ENCODE data around the gene LRP11.
"Not testable (repeated sequence)": the region's sequence is repeated elsewhere in the genome, so short reads cannot be mapped to it uniquely, and the experiment has no call there.

The LRP11 gene

DNA sequence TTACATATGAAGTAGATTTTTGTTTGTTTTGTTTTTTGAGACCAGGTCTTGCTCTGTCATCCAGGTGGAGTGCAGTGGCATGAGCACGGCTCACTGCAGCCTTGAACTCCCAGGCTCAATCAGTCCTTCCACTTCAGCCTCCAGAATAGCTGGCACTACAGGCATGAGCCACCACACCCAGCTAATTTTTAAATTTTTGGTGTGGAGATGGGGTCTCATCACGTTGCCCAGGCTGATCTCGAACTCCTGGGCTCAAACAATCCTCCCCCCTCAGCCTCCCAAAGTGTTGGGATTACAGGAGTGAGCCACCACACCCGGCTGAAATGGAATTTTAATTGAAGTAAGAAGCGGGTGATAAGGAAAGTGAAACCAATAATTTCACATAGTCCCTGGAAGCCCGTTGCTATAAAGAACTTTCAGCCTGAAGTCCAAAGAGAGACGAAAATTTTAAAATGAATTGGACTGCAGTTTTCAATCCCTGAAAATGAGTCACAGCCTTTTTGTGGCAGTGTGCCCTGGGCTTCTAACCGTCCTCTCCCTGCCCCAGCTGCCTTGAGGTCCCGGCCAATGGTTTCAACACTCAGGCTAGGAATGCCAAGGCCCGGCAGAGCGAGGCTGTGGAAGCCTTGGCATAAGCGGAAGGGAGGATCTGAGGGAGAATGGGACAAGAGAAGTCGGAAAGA, 33.0 kb upstream of the LRP11 start:
- Histone ChIP-seq H3K4me1 (ENCODE audit: control insufficient read depth, insufficient read depth, low read length) (no peaks in the 10 kb centered on the region), H3K36me3 (ENCODE audit: control insufficient read depth, insufficient read depth, low read length) (no peaks in the 10 kb centered on the region), H3K9me3 (ENCODE audit: control insufficient read depth, insufficient read depth, low read length) (no peaks in the 10 kb centered on the region), H3K27ac (ENCODE audit: low read depth, low read length) (no peak overlapping the region), H3K27me3 (ENCODE audit: control insufficient read depth, insufficient read depth, low read length) (no peaks in the 10 kb centered on the region), H3K9ac (ENCODE audit: low read depth, low read length) (no peak overlapping the region), H3K4me3 (ENCODE audit: low read depth, low read length) (no peak overlapping the region)

DNA sequence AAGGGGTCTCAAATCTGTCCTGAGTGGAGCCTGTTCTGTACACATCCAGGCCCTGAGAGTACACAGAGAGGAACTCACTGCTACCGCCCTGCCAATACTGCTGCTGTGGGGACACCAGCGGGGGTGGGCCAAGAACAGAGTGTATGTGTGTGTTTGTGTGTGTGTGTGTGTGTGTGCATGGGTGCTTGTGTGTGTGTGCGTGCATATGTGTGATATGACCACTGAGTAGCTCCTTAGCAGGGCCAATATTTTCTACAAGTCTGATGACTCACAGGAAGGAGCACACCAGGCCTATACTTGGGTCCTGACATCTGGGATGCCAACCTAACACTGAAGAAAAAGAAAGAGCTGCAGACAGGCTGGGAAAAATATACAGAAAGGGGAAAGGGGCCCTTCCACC, 32.3 kb upstream of the LRP11 start:
- no peaks in the 10 kb centered on the region for H3K9me3 ChIP-seq (ENCODE audit: control insufficient read depth, insufficient read depth, low read length)
- H3K9ac ChIP-seq (ENCODE audit: low read depth, low read length), result no peak overlapping the region
- no peaks in the 10 kb centered on the region for H3K27me3 ChIP-seq (ENCODE audit: control insufficient read depth, insufficient read depth, low read length)
- H3K36me3 ChIP-seq (ENCODE audit: control insufficient read depth, insufficient read depth, low read length), result no peaks in the 10 kb centered on the region
- H3K4me1 ChIP-seq (ENCODE audit: control insufficient read depth, insufficient read depth, low read length), result no peaks in the 10 kb centered on the region
- no peak overlapping the region for H3K4me3 ChIP-seq (ENCODE audit: low read depth, low read length)
- no peak overlapping the region for H3K27ac ChIP-seq (ENCODE audit: low read depth, low read length)

GRCh38 chr6:149895833-149896271, 31.7 kb upstream of the LRP11 start:
- Histone ChIP-seq H3K4me1 (ENCODE audit: control insufficient read depth, insufficient read depth, low read length) (no peaks in the 10 kb centered on the region), H3K27ac (ENCODE audit: low read depth, low read length) (no peak overlapping the region), H3K9me3 (ENCODE audit: control insufficient read depth, insufficient read depth, low read length) (no peaks in the 10 kb centered on the region), H3K9ac (ENCODE audit: low read depth, low read length) (no peak overlapping the region), H3K36me3 (ENCODE audit: control insufficient read depth, insufficient read depth, low read length) (no peaks in the 10 kb centered on the region), H3K27me3 (ENCODE audit: control insufficient read depth, insufficient read depth, low read length) (no peaks in the 10 kb centered on the region), H3K4me3 (ENCODE audit: low read depth, low read length) (no peak overlapping the region)

DNA sequence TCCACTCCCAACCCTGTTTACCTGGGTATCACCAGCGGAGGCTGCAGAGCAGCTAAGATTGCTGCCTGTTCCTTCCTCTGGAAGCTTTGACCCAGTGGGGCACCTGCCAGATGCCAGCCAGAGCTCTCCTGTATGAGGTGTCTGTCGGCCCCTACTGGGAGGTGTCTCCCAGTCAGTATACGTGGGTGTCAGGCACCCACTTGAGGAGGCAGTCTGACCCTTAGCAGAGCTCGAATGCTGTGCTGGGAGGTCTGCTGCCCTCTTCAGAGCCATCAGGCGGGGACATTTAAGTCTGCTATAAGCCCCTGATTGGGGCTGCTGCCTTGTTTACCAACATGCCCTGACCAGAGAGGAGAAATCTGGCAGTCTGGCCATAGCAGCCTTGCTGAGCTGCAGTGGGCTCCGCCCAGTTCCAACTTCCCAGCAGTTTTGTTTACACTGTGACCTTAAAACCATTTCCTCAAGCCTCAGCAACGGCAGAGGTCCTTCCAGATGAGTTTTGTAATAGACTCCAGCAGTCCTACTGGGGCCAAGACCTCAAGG, 31.0 kb upstream of the LRP11 start:
- H3K27ac ChIP-seq (ENCODE audit: low read depth, low read length), result no peak overlapping the region
- no peaks in the 10 kb centered on the region for H3K9me3 ChIP-seq (ENCODE audit: control insufficient read depth, insufficient read depth, low read length)
- H3K9ac ChIP-seq (ENCODE audit: low read depth, low read length), result no peak overlapping the region
- H3K4me1 ChIP-seq (ENCODE audit: control insufficient read depth, insufficient read depth, low read length), result no peaks in the 10 kb centered on the region
- no peak overlapping the region for H3K4me3 ChIP-seq (ENCODE audit: low read depth, low read length)
- H3K36me3 ChIP-seq (ENCODE audit: control insufficient read depth, insufficient read depth, low read length), result no peaks in the 10 kb centered on the region
- no peaks in the 10 kb centered on the region for H3K27me3 ChIP-seq (ENCODE audit: control insufficient read depth, insufficient read depth, low read length)

GRCh38 chr6:149891864-149892263, 27.7 kb upstream of the LRP11 start:
- H3K9me3 ChIP-seq (ENCODE audit: control insufficient read depth, insufficient read depth, low read length); H3K36me3 ChIP-seq (ENCODE audit: control insufficient read depth, insufficient read depth, low read length); H3K4me3 ChIP-seq (ENCODE audit: low read depth, low read length); H3K9ac ChIP-seq (ENCODE audit: low read depth, low read length); H3K27ac ChIP-seq (ENCODE audit: low read depth, low read length); H3K4me1 ChIP-seq (ENCODE audit: control insufficient read depth, insufficient read depth, low read length); H3K27me3 ChIP-seq (ENCODE audit: control insufficient read depth, insufficient read depth, low read length): not testable (repeated sequence)

DNA sequence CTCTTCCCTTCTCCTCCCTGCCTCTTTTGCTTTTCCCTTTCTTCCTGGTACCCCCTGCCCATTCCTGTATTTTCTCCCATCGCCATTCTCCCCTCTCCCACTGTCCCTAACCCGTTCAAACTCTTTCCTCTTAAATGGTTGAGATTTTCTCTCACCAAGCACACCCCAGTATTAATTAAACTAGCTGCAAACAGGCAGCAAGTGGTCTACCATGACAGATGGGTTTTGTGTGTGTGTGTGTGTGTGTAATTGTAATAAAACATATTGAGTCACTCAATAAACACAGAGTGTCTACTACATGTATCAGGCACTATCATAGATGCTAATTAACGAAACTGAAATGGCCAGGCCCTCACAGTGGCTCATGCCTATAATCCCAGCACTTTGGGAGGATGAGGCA, 27.1 kb upstream of the LRP11 start:
- no peaks in the 10 kb centered on the region for H3K9me3 ChIP-seq (ENCODE audit: control insufficient read depth, insufficient read depth, low read length)
- H3K4me3 ChIP-seq (ENCODE audit: low read depth, low read length), result no peak overlapping the region
- no peak overlapping the region for H3K9ac ChIP-seq (ENCODE audit: low read depth, low read length)
- H3K27me3 ChIP-seq (ENCODE audit: control insufficient read depth, insufficient read depth, low read length), result no peaks in the 10 kb centered on the region
- no peaks in the 10 kb centered on the region for H3K36me3 ChIP-seq (ENCODE audit: control insufficient read depth, insufficient read depth, low read length)
- no peaks in the 10 kb centered on the region for H3K4me1 ChIP-seq (ENCODE audit: control insufficient read depth, insufficient read depth, low read length)
- H3K27ac ChIP-seq (ENCODE audit: low read depth, low read length), result no peak overlapping the region

- Histone ChIP-seq H3K27me3 (ENCODE audit: control insufficient read depth, insufficient read depth, low read length) (no peaks in the 10 kb centered on the region), H3K9me3 (ENCODE audit: control insufficient read depth, insufficient read depth, low read length) (no peaks in the 10 kb centered on the region), H3K36me3 (ENCODE audit: control insufficient read depth, insufficient read depth, low read length) (no peaks in the 10 kb centered on the region), H3K4me1 (ENCODE audit: control insufficient read depth, insufficient read depth, low read length) (no peaks in the 10 kb centered on the region), H3K27ac (ENCODE audit: low read depth, low read length) (no peak overlapping the region), H3K9ac (ENCODE audit: low read depth, low read length) (no peak overlapping the region), H3K4me3 (ENCODE audit: low read depth, low read length) (no peak overlapping the region)
These were observed 26.5 kb upstream of the LRP11 start for GRCh38 chr6:149890629-149891045.

DNA sequence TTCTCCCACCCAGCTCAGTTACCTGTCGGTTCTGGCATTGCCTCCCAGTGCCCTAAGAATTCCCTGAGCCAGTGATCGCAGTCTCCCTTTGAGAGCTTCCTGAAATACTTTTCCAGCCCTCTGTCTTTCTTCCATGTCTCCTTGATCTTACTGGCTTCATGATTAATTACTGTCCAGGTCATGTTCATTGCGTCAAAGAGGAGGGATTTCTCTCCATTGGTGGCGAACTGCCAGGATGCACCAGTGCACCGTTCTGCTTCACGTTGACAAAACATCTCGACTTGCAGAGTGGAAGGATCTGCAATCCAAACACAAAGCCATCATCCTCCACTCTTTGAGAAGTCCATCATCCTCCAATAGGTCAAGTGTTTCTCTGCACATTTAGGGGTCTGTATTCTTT, 25.2 kb upstream of the LRP11 start:
- no peak overlapping the region for H3K9ac ChIP-seq (ENCODE audit: low read depth, low read length)
- no peaks in the 10 kb centered on the region for H3K4me1 ChIP-seq (ENCODE audit: control insufficient read depth, insufficient read depth, low read length)
- no peaks in the 10 kb centered on the region for H3K9me3 ChIP-seq (ENCODE audit: control insufficient read depth, insufficient read depth, low read length)
- no peaks in the 10 kb centered on the region for H3K27me3 ChIP-seq (ENCODE audit: control insufficient read depth, insufficient read depth, low read length)
- no peak overlapping the region for H3K4me3 ChIP-seq (ENCODE audit: low read depth, low read length)
- no peak overlapping the region for H3K27ac ChIP-seq (ENCODE audit: low read depth, low read length)
- H3K36me3 ChIP-seq (ENCODE audit: control insufficient read depth, insufficient read depth, low read length), result no peaks in the 10 kb centered on the region

DNA sequence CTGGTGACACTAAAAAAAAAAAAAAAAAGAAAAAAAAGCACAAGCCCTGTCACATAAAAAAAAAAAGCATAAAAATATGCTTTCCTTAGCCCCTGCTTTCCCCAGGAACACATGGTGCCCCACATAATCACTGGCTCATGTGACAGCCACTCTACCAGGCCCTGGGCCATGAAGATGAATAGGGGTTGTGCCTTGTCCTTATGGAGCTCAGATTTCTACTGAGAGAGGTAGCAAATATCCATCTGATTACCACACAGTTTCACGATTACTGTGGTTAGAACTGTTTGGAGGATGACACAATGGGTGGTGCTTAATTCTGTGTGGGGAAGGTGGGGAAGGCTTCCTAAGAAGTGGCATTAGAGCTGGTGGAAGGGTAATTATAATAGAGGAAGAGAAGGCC, 24.5 kb upstream of the LRP11 start:
- peaks cover 4% of the 10 kb centered on the region; the same call in 1 of the 2 replicates for H3K4me1 ChIP-seq (ENCODE audit: control insufficient read depth, insufficient read depth, low read length)
- no peak overlapping the region for H3K27ac ChIP-seq (ENCODE audit: low read depth, low read length)

DNA sequence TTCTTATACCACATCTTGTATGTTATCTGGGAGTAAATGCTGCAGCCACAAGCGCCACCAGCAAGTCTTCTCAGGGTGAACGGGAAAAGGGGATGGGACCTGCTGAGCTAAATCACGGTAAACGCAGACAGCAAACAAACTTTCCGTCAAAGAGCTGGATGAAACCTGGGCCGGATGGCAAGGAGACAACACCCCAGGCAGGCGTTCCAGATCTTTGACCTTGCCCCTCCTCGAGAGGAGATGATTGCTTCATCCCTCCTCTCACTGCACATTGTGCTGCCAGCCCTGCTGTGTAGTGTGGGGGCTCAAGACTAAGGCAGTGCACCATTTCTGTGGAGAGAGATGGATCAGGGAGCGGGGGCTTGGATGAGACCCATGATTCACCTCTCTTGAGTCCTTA, 23.9 kb upstream of the LRP11 start:
- no peaks in the 10 kb centered on the region for H3K9me3 ChIP-seq (ENCODE audit: control insufficient read depth, insufficient read depth, low read length)
- peaks cover 5% of the 10 kb centered on the region for H3K27me3 ChIP-seq (ENCODE audit: control insufficient read depth, insufficient read depth, low read length)
- H3K27ac ChIP-seq (ENCODE audit: low read depth, low read length), result no peak overlapping the region
- H3K4me1 ChIP-seq (ENCODE audit: control insufficient read depth, insufficient read depth, low read length), result peaks cover 4% of the 10 kb centered on the region; the same call in 1 of the 2 replicates
- H3K9ac ChIP-seq (ENCODE audit: low read depth, low read length), result no peak overlapping the region
- no peaks in the 10 kb centered on the region for H3K36me3 ChIP-seq (ENCODE audit: control insufficient read depth, insufficient read depth, low read length)
- no peak overlapping the region for H3K4me3 ChIP-seq (ENCODE audit: low read depth, low read length)

More for the DNA sequence above, 24.5 kb upstream of the LRP11 start:
- Histone ChIP-seq H3K27me3 (ENCODE audit: control insufficient read depth, insufficient read depth, low read length) (peaks cover 4% of the 10 kb centered on the region), H3K36me3 (ENCODE audit: control insufficient read depth, insufficient read depth, low read length) (no peaks in the 10 kb centered on the region), H3K9ac (ENCODE audit: low read depth, low read length) (no peak overlapping the region), H3K9me3 (ENCODE audit: control insufficient read depth, insufficient read depth, low read length) (no peaks in the 10 kb centered on the region), H3K4me3 (ENCODE audit: low read depth, low read length) (no peak overlapping the region)

- Histone ChIP-seq H3K27ac (ENCODE audit: low read depth, low read length) (no peak overlapping the region), H3K4me3 (ENCODE audit: low read depth, low read length) (no peak overlapping the region), H3K9me3 (ENCODE audit: control insufficient read depth, insufficient read depth, low read length) (no peaks in the 10 kb centered on the region), H3K27me3 (ENCODE audit: control insufficient read depth, insufficient read depth, low read length) (peaks cover 5% of the 10 kb centered on the region), H3K4me1 (ENCODE audit: control insufficient read depth, insufficient read depth, low read length) (peaks cover 4% of the 10 kb centered on the region; the same call in 1 of the 2 replicates), H3K36me3 (ENCODE audit: control insufficient read depth, insufficient read depth, low read length) (no peaks in the 10 kb centered on the region), H3K9ac (ENCODE audit: low read depth, low read length) (no peak overlapping the region)
These were observed 23.2 kb upstream of the LRP11 start for GRCh38 chr6:149887343-149887742.

Measured in HUES48 (cell line).